OCI-LY7 (cell line): ENCODE data around the gene TFF2.

ENCODE experiments used
- EZH2phosphoT487 ChIP-seq: fragments of 200-600 bp; sonication (generic); IDR thresholded peaks from 2 replicates; pipeline ENCODE4 v1.6.1; 2018; ENCODE audit warnings: low read depth, borderline replicate concordance, mild to moderate bottlenecking, mixed run types, antibody characterized with exemption, low read length, moderate library complexity, mixed read lengths
- TF ChIP-seq, protein P1 (sequence below): fragments of 200-600 bp; sonication (generic); conservative IDR thresholded peaks from 2 replicates; pipeline ENCODE4 v1.5.1; 2014; ENCODE audit warnings: mild to moderate bottlenecking, antibody characterized with exemption, low read length, moderate library complexity, mixed read lengths

- TF ChIP-seq EZH2phosphoT487, result no peak
- TF ChIP-seq, protein P1, sequence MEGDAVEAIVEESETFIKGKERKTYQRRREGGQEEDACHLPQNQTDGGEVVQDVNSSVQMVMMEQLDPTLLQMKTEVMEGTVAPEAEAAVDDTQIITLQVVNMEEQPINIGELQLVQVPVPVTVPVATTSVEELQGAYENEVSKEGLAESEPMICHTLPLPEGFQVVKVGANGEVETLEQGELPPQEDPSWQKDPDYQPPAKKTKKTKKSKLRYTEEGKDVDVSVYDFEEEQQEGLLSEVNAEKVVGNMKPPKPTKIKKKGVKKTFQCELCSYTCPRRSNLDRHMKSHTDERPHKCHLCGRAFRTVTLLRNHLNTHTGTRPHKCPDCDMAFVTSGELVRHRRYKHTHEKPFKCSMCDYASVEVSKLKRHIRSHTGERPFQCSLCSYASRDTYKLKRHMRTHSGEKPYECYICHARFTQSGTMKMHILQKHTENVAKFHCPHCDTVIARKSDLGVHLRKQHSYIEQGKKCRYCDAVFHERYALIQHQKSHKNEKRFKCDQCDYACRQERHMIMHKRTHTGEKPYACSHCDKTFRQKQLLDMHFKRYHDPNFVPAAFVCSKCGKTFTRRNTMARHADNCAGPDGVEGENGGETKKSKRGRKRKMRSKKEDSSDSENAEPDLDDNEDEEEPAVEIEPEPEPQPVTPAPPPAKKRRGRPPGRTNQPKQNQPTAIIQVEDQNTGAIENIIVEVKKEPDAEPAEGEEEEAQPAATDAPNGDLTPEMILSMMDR, result no peak
These were observed 49.7 kb upstream of the TFF2 start for GRCh38 chr21:42400525-42400924.
